Measurements from ENCODE around the gene STOML2. TPM values are rescaled to one million over a fixed set of nuclear protein-coding genes. Genes with fewer than 3 reads are reported as not detected.

STOML2 gene
- total RNA-seq, 1 experiment from 2014 or later = 97.3 TPM

DNA sequence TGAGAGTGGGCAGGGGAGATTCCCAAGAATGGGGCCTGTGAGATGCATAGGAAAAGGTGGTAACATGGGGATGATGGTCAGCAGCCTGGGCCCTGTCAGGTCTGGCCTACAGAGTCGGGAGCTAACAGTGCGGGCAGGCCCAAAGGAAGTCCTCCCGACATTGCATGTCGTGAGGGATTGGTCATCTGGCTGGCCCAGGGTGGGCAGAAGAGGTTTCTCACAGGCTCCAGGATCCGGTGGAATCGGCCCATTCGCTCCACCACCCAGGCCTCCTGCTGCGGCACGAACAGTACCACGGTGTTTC, 514 bp downstream of the STOML2 start:
- no peaks in the 10 kb centered on the region for H3K27me3 Mint-ChIP-seq (ENCODE audit: unreplicated experiment)
- TF ChIP-seq, protein P1, sequence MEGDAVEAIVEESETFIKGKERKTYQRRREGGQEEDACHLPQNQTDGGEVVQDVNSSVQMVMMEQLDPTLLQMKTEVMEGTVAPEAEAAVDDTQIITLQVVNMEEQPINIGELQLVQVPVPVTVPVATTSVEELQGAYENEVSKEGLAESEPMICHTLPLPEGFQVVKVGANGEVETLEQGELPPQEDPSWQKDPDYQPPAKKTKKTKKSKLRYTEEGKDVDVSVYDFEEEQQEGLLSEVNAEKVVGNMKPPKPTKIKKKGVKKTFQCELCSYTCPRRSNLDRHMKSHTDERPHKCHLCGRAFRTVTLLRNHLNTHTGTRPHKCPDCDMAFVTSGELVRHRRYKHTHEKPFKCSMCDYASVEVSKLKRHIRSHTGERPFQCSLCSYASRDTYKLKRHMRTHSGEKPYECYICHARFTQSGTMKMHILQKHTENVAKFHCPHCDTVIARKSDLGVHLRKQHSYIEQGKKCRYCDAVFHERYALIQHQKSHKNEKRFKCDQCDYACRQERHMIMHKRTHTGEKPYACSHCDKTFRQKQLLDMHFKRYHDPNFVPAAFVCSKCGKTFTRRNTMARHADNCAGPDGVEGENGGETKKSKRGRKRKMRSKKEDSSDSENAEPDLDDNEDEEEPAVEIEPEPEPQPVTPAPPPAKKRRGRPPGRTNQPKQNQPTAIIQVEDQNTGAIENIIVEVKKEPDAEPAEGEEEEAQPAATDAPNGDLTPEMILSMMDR (IDR thresholded peaks at IDR 0.05; ENCODE audit: unreplicated experiment) = no peak
- peak overlapping the region; percentile 93 for H3K27ac Mint-ChIP-seq (ENCODE audit: unreplicated experiment)
- H3K4me3 Mint-ChIP-seq (ENCODE audit: low read depth, unreplicated experiment) = peak overlapping the region; percentile 85
- peaks cover 8% of the 10 kb centered on the region for H3K4me1 Mint-ChIP-seq (ENCODE audit: low read depth, unreplicated experiment)
- BruUV-seq (replicated peaks) = no TSS peak
- no peaks in the 10 kb centered on the region for H3K9me3 Mint-ChIP-seq (ENCODE audit: low read depth, unreplicated experiment)
- peaks cover 49% of the 10 kb centered on the region for H3K36me3 Mint-ChIP-seq (ENCODE audit: insufficient read depth, unreplicated experiment)
- CTCF ChIA-PET = no interaction called here
- intact Hi-C loops (cut with micrococcal nuclease; ENCODE audit: unreplicated experiment) = no loop called here
- no peak for DNase-seq

DNA sequence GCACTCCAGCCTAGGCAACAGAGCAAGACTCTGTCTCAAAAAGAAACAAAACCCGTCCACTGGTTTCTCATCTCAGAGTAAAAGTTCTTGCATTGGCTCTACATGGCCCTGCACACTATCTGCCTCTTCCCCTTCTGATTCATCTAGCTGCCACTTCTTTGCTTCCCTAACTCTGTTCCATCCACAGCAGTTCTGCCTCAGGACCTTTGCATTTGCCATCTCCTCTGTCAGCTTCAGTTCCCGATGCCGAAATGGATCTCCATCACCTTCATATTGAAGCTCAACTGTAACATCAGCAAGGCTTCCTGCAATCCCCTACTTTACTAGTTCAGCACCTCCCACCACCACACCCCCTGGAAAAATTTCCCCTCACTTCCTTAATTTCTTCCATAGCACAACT, 5.4 kb downstream of the STOML2 start:
- no peaks in the 10 kb centered on the region for H3K27me3 Mint-ChIP-seq (ENCODE audit: unreplicated experiment)
- H3K4me3 Mint-ChIP-seq (ENCODE audit: low read depth, unreplicated experiment) = no peak overlapping the region
- TF ChIP-seq, protein P1 (IDR thresholded peaks at IDR 0.05; ENCODE audit: unreplicated experiment) = no peak
- peak overlapping the region; percentile 64 for H3K27ac Mint-ChIP-seq (ENCODE audit: unreplicated experiment)
- CTCF ChIA-PET = no interaction called here
- intact Hi-C loops (cut with micrococcal nuclease; ENCODE audit: unreplicated experiment) = no loop called here
- BruUV-seq (replicated peaks) = no TSS peak
- peaks cover 42% of the 10 kb centered on the region for H3K36me3 Mint-ChIP-seq (ENCODE audit: insufficient read depth, unreplicated experiment)
- no peaks in the 10 kb centered on the region for H3K9me3 Mint-ChIP-seq (ENCODE audit: low read depth, unreplicated experiment)
- H3K4me1 Mint-ChIP-seq (ENCODE audit: low read depth, unreplicated experiment) = no peaks in the 10 kb centered on the region
- no peak for DNase-seq

DNA sequence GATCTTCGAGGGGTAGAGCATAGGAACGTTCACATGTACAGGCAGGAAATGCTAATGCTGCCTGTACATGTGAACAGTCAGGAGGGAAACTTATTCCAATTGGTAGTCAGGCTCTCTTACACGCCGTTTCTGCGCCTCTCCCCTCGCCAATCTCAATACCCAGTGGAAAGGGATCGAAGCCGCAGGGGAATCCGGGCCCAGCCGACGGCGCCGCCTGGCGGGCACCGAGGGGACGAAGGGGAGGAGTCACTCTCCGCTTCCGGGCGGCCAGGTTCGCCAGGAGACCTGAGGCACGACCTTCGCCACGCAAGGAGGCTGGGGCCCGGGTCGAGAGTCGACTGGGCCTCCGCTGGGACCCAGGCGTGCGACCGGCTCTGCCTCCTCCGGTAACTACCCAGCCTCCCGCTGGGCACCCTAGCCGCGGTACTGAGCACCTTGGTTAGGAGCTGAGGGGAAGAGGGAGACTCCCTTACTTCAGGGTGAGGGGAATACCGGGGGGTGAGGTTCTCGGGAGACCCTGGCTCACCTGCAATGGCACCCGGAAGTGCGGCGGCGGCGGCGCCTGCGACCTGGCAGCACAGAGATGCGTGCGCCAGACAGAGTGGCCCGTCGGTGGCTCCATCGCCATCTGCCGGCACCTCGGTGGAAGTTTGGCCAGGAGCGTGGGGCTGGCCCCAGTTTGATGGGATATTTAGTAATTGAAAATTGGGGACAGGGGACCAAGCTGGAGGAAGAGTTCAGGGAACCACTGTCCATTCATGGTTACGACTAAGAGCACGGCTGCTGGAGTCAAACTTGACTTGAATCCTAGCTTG, 6.7 kb downstream of the STOML2 start, which contains the start of gene PIGO:
Gene PIGO (minus strand): TSS at position 557 of the 815 bp plus-strand sequence. CDS start 1,026 bp downstream, outside the sequence.
- peaks cover 35% of the 10 kb centered on the region for H3K36me3 Mint-ChIP-seq (ENCODE audit: insufficient read depth, unreplicated experiment)
- TF ChIP-seq, protein P1 (IDR thresholded peaks at IDR 0.05; ENCODE audit: unreplicated experiment) = peak; percentile 8
- H3K9me3 Mint-ChIP-seq (ENCODE audit: low read depth, unreplicated experiment) = no peaks in the 10 kb centered on the region
- CTCF ChIA-PET = interaction anchor here (0.8 to 0.9 kb wide), 2 partner anchors 24 to 109 kb away, joined by 3 read pairs; partner anchors contain the start of gene VCP
- peak within 1 kb of the TSS; percentile 74 for H3K4me3 Mint-ChIP-seq (ENCODE audit: low read depth, unreplicated experiment)
- DNase-seq = peak; percentile 88
- H3K27me3 Mint-ChIP-seq (ENCODE audit: unreplicated experiment) = no peaks in the 10 kb centered on the region
- intact Hi-C loops (cut with micrococcal nuclease; ENCODE audit: unreplicated experiment) = no loop called here
- H3K4me1 Mint-ChIP-seq (ENCODE audit: low read depth, unreplicated experiment) = no peaks in the 10 kb centered on the region
- H3K27ac Mint-ChIP-seq (ENCODE audit: unreplicated experiment) = peak within 1 kb of the TSS; percentile 73
- TSS peak; percentile 73 for BruUV-seq (replicated peaks)

GRCh38 chr9:35091536-35091935, 11.4 kb downstream of the STOML2 start:
- no TSS peak for BruUV-seq (replicated peaks)
- no peak for DNase-seq
- TF ChIP-seq, protein P1 (IDR thresholded peaks at IDR 0.05; ENCODE audit: unreplicated experiment) = no peak
- Mint-ChIP-seq H3K27ac (ENCODE audit: unreplicated experiment) (no peak overlapping the region), H3K4me3 (ENCODE audit: low read depth, unreplicated experiment) (no peak overlapping the region), H3K27me3 (ENCODE audit: unreplicated experiment) (no peaks in the 10 kb centered on the region), H3K9me3 (ENCODE audit: low read depth, unreplicated experiment) (no peaks in the 10 kb centered on the region), H3K36me3 (ENCODE audit: insufficient read depth, unreplicated experiment) (peaks cover 19% of the 10 kb centered on the region), H3K4me1 (ENCODE audit: low read depth, unreplicated experiment) (no peaks in the 10 kb centered on the region)
- CTCF ChIA-PET = interaction anchor here (0.6 kb wide), 1 partner anchor 20 kb away, joined by 3 read pairs; no protein-coding TSS in a partner anchor
- intact Hi-C loops (cut with micrococcal nuclease; ENCODE audit: unreplicated experiment) = no loop called here

Data from Calu3 (cell line).